ENCODE results near the gene ATP9A. TPM values are rescaled to one million over a fixed set of nuclear protein-coding genes. Genes with fewer than 3 reads are reported as not detected.

Gene ATP9A
- total RNA-seq, 2 experiments from 2014 or later: 0.58 to 0.65 TPM

GRCh38 chr20:51668515-51668914, 99.7 kb downstream of the ATP9A start:
- intact Hi-C loops (cut with micrococcal nuclease): no loop called here
- DNase-seq (no peak), ATAC-seq (no peak)
- Mint-ChIP-seq H3K4me1 (ENCODE audit: low read depth) (peaks cover 10% of the 10 kb centered on the region), H3K27me3 (peaks cover 1% of the 10 kb centered on the region), H3K9me3 (no peaks in the 10 kb centered on the region), H3K36me3 (ENCODE audit: low read depth) (no peaks in the 10 kb centered on the region), H3K27ac (no peak overlapping the region), H3K4me3 (no peak overlapping the region)
- CTCF ChIA-PET: no interaction called here
- no peak for TF ChIP-seq CTCF (IDR thresholded peaks at IDR 0.05)
- POLR2A ChIA-PET: no interaction called here

- Mint-ChIP-seq H3K4me1 (ENCODE audit: low read depth) (peaks cover 10% of the 10 kb centered on the region), H3K4me3 (no peak overlapping the region), H3K27me3 (peaks cover 1% of the 10 kb centered on the region), H3K27ac (no peak overlapping the region), H3K36me3 (ENCODE audit: low read depth) (no peaks in the 10 kb centered on the region), H3K9me3 (no peaks in the 10 kb centered on the region)
- DNase-seq (no peak), ATAC-seq (no peak)
- ChIA-PET POLR2A (no interaction called here), CTCF (interaction anchor here (0.7 to 1.7 kb wide), 2 partner anchors 28 to 34 kb away, joined by 3 to 6 read pairs; no protein-coding TSS in a partner anchor)
- no peak for TF ChIP-seq CTCF (IDR thresholded peaks at IDR 0.05)
- intact Hi-C loops (cut with micrococcal nuclease): no loop called here
Observed at GRCh38 chr20:51667491-51667890, 100.7 kb downstream of the ATP9A start.

- TF ChIP-seq CTCF (IDR thresholded peaks at IDR 0.05): no peak
- peak; percentile 7 for DNase-seq
- H3K27ac Mint-ChIP-seq: no peak overlapping the region
Observed at GRCh38 chr20:51667002-51667408, 101.2 kb downstream of the ATP9A start.

GRCh38 chr20:51666126-51666525, 102.1 kb downstream of the ATP9A start:
- Mint-ChIP-seq H3K4me1 (ENCODE audit: low read depth) (peaks cover 20% of the 10 kb centered on the region), H3K27ac (no peak overlapping the region), H3K9me3 (no peaks in the 10 kb centered on the region), H3K36me3 (ENCODE audit: low read depth) (no peaks in the 10 kb centered on the region), H3K27me3 (peaks cover 1% of the 10 kb centered on the region), H3K4me3 (no peak overlapping the region)
- intact Hi-C loops (cut with micrococcal nuclease): no loop called here
- CTCF ChIA-PET: no interaction called here
- POLR2A ChIA-PET: interaction anchor here (0.6 kb wide), 1 partner anchor 416 kb away, joined by 4 read pairs; no protein-coding TSS in a partner anchor
- no peak for ATAC-seq
- TF ChIP-seq CTCF (IDR thresholded peaks at IDR 0.05): no peak
- no peak for DNase-seq

More at GRCh38 chr20:51667002-51667408, 101.2 kb downstream of the ATP9A start:
- ChIA-PET CTCF (interaction anchor here (0.7 to 1.7 kb wide), 3 partner anchors 22 to 34 kb away, joined by 3 to 6 read pairs (median 3); no protein-coding TSS in a partner anchor), POLR2A (no interaction called here)
- peaks cover 1% of the 10 kb centered on the region for H3K27me3 Mint-ChIP-seq
- ATAC-seq: no peak
- intact Hi-C loops (cut with micrococcal nuclease): no loop called here
- no peak overlapping the region for H3K4me3 Mint-ChIP-seq
- H3K4me1 Mint-ChIP-seq (ENCODE audit: low read depth): peaks cover 11% of the 10 kb centered on the region
- H3K9me3 Mint-ChIP-seq: no peaks in the 10 kb centered on the region
- H3K36me3 Mint-ChIP-seq (ENCODE audit: low read depth): no peaks in the 10 kb centered on the region

GRCh38 chr20:51665543-51666118, 102.6 kb downstream of the ATP9A start:
- ChIA-PET POLR2A (interaction anchor here (0.6 kb wide), 1 partner anchor 416 kb away, joined by 4 read pairs; no protein-coding TSS in a partner anchor), CTCF (no interaction called here)
- no peak overlapping the region for H3K4me3 Mint-ChIP-seq
- H3K9me3 Mint-ChIP-seq: no peaks in the 10 kb centered on the region
- H3K36me3 Mint-ChIP-seq (ENCODE audit: low read depth): no peaks in the 10 kb centered on the region
- intact Hi-C loops (cut with micrococcal nuclease): no loop called here
- H3K27me3 Mint-ChIP-seq: peaks cover 1% of the 10 kb centered on the region
- H3K4me1 Mint-ChIP-seq (ENCODE audit: low read depth): peaks cover 25% of the 10 kb centered on the region
- ATAC-seq (no peak), DNase-seq (no peak)
- H3K27ac Mint-ChIP-seq: no peak overlapping the region
- TF ChIP-seq CTCF (IDR thresholded peaks at IDR 0.05): no peak

Measured in activated CD8-positive, alpha-beta T cell treated with anti-CD3 and anti-CD28 coated beads for 36 hours (primary cell).